Measurements from ENCODE around the gene UPF1.

UPF1 gene

DNA sequence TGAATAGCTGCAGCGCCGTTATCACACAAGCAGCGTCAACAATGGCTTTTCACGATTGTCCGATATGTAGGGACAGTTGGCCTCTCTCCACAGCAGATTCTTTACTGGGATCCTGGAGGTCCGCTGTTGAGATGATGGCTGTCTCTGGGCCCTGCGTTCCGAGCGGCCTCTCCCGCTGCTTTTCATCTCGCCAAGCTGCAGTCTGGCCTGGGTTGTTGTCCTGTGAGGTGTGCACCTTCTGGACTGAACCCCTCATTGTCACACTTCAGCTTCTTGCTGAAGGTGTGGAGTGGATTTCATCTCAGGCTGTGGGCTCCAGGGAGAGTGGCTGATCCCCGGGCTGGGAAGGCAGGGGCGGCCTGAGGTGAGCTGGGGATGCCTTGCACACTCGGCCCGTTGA lies 9.6 kb downstream of the UPF1 start:
- no peak for DNase-seq

DNA sequence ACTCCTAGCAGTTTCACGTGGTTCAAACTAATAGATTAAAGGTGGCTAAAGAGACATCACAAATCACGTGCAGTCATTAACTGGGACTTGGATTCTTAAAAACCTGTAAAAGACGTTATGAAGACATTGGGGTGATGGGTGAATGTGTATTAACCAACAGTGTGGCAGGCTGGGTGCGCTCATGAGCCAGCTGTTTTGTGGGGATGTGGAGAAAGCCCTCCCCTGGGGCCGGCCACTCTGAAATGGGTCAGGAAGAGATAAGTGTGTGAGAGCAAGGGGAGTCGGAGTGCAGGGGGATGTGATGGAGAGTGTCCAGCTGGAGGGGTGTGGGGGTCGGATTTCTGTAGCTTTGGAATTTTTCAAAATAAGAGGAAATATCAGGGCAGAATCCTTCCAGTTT lies 10.4 kb downstream of the UPF1 start:
- no peak for DNase-seq

DNA sequence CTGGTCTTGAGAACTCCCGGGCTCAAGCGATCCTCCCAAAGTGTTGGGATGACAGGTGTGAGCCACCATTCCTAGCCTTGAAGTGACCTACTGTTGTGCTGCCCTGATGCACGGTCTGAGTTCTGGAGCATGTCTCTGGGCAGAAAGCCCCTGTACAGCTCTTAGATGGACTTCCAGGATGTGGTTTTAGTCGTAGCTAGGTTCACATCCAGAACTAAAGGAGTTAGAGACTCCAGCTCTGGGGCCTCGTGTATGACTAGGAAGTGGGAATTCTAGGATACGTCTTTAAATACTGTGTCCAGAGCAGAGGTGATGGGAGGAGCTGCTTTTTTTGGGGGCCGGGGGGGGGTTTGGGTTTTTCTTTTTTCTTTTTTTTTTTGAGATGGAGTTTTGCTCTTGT lies 12.2 kb downstream of the UPF1 start:
- no peak for DNase-seq

DNA sequence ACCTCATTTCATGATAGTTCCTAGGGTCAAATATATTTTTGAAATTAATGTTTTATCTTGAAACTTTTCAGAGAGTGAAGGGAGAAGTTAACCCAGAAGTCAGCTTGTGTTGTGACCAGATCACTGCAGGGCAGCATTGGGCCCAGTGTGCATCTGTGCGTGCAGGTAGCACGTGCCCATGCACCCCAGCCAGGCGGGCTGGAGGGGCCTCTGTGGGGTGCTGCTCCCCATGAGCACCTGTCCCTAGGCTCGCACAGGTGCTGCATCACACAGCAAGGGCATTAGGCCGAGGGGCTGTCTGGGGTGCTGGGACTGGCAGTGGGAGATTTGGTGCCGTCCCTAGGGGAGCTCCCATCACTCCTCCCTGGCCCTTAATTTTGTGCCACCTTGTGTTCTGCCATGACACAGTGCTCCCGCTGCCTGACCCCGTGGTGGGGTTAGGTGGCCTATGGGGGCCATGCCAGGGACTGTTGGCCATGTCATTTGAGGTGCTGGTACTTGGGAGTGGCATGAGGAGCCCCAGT lies 13.1 kb downstream of the UPF1 start:
- DNase-seq = no peak

DNA sequence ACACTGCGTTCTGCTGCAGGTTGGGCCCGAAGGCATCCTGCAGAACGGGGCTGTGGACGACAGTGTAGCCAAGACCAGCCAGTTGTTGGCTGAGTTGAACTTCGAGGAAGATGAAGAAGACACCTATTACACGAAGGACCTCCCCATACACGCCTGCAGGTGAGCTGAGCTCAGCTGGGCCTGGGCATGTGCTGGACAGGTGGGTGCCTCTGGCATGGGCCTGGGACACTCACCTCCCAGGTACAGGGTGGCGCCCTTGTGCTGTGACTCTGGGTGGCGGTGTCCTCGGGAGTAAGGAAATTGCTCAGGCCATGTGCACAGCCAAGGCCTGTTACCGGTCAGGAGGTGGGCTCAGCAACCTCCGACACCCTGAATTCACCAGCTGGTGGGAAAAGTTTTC lies 14.2 kb downstream of the UPF1 start:
- DNase-seq = no peak

DNA sequence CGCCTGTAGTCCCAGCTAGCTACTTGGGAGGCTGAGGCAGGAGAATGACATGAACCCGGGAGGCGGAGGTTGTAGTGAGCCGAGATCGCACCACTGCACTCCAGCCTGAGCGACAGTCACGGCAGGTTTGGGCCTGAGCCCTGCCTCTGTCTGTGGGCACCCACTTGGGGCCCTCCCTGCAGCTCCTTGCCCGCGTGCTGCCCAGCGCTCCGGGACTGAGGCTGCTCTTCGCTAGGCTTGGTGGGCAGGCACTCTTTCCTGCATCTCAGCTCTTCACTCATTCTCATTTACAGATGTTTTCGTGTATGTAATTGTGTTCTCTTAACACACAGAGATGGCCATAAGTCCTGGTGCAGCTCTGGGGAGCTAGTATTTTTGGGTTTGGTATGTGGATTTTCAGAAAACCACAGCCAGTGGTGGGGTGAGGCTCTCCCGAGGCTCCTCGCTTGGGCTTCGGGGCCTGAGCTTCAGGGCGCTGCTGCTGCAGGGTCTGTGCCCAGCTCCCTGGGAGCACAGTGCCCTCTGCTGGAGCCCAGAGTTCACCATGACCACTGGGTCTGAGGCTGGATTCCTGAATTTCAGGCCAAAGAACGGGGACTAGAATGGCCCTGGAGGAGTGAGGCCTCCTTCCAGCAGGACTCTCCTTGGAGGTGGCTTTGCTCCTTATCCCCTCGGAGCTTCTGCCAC lies 15.2 kb downstream of the UPF1 start:
- DNase-seq = peak; percentile 57

DNA sequence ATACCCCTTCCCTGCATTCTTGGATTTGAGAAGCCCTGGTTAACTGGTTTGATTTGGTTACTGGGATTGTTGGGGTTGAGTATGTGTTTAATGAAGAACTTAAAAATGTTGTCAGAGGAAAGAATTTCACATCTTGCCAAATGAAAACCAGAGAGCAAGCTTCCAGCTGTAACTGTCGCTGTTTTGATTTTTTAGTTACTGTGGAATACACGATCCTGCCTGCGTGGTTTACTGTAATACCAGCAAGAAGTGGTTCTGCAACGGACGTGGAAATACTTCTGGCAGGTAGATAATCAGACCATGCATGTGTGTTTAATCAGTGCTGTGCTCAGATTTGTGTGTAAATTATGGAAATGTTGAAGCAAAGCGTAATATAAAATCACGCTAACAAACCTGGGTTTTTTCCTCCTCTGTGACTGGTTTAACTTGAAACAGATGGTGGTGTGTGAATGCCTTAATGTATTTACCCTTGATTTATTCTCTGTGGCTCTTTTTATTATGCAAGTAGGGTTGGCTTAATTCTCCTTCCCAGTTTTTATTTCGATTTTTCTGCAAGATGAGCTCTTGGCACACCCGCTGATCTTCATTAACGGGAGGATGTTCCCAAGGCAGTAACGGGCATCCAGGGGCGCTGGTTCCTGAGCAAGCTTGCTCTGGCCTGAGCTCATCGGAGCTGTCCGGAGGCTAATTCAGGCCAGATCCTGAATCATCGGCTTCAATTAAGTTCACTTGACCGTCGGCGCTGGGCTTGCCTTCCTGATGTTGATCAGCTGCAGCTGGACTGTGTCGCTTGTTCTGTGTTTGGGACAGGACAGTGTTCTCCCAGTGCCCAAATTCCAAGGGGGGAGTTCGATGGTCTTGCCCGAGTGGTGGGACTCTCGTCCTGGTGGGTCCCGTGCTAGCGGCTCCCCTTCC lies 16.0 kb downstream of the UPF1 start:
- no peak for DNase-seq

DNA sequence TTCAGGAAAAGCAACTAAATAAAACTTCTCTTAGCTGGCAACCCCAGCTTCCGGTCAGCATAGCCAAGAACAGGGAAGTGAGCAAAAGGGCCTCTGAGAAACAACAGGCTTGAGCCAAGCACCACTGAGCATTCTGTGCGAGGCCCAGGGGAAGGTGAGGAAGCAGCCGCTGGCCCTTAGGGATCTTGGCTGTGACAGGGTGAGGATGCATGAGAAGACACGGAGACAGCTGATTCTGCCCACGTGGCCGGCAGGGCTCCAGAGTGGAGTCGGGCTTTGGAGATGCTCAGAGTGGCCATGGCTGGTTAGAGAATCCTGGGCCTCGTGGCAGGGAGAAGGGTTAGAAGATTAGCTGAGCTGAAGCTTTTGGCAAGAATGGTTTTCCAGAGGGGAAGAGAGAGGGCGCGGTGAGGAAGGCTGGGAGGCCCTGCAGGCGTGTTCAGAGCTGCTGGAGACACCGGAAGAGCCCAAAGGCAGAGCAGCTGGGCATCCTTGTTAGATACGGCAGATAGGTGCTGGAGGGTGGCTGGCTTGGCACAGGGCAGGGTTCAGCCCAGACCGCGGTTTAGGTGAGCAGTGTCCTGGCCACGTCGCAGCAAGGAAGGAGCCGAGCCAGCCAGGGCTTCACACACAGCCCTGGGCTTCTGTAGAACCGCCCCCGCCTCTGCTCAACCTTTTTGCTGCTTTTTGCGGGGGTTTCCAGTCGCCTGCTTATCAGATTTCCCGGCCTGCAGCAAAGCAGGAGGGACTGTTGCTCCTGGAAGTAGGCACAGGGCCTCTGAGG lies 17.3 kb downstream of the UPF1 start:
- no peak for DNase-seq

DNA sequence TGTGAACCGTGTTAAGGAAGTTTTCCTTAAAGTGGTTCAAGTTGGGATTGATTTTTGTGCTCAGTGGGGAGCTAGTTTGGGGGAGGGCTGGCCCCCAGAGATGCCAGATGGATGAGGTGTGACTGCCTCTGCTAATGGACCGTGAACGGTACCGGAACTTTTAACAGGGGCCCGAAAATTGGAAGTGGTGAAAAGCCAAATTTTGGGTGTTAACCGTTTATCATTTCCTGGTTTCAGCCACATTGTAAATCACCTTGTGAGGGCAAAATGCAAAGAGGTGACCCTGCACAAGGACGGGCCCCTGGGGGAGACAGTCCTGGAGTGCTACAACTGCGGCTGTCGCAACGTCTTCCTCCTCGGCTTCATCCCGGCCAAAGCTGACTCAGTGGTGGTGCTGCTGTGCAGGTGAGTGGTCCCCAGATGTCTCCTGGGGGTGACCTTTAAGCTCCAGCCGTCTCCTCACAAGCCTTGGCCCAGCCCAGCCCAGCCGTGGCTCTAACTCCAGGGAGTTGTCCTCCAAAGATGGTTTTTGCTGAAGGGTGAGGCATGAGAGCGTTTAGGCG lies 18.2 kb downstream of the UPF1 start:
- DNase-seq = no peak

DNA sequence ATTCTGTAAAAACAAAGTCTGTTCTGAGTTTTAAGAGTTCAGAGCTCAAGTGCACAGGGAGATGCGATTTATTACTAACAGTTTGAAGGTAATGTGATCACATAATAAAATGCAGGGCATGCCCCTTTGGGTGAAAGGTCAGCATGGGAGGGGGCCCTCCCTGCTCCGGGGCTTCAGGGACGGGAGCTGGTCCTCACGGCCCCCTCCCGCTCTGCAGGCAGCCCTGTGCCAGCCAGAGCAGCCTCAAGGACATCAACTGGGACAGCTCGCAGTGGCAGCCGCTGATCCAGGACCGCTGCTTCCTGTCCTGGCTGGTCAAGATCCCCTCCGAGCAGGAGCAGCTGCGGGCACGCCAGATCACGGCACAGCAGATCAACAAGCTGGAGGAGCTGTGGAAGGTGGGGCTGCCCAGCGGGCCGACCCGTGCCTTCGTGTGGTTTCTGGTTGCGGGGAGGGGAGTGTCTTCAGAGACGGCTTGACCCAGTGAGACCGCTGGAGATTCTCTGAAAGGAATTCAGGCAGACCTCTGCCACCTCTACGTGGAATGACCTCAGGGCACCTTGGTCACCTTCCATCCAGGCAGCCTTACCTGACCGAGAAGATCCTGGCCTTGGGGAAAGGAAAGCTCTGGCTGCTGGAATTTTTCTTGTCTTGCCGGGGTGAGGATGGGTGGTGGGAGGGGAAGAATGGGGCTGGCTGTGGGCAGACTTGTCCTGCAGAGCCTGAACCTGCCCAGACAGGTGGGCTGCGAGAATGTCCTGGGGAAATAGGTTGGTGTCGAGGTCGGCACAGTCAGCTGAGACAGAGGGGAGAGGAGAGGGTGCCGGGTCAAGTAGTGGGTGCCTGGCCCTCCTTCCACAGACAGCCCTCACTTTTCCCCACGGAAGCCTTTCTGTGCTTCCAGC lies 19.0 kb downstream of the UPF1 start:
- DNase-seq = no peak

DNA sequence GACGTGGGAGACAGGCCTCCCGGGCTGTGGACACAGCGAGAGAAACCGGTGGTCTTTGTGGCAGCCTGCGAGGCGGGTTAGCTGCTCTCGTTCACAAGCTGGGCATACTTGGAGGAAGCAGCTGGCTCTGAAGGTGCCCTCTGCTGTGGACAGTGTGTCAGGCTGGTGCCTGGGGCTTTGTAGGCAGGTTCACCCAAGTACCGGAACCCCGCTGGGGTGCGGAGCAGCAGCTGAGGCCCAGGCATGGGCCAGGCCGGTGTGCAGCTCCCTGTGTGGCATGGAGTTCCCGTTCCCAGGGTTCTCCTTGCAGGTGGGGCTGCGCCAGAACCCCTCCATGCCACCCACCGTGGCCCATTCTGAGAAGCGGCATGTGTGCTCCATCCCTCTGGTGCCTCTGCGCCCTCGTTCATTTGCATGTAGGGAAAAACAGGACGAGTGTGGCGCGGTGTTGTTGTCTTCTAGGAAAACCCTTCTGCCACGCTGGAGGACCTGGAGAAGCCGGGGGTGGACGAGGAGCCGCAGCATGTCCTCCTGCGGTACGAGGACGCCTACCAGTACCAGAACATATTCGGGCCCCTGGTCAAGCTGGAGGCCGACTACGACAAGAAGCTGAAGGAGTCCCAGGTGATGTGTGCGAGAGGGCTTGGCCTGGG lies 20.0 kb downstream of the UPF1 start:
- no peak for DNase-seq

DNA sequence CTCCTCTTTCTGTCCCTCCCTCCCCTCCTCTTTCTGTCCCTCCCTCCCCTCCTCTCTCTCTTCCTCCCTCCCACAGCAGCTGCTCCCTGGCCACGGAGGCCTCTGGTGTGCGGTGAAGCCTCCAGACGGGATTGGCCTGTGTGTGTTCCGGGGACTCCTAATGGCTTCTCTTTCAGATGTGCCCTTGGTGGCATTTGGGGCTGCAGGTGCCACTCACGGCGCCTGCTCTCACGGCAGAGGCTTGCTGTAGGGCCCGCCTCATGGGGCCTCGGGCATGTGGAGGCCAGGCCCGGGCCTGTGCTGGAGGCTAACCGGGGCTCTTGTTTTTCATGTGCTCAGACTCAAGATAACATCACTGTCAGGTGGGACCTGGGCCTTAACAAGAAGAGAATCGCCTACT lies 20.9 kb downstream of the UPF1 start:
- DNase-seq = no peak

DNA sequence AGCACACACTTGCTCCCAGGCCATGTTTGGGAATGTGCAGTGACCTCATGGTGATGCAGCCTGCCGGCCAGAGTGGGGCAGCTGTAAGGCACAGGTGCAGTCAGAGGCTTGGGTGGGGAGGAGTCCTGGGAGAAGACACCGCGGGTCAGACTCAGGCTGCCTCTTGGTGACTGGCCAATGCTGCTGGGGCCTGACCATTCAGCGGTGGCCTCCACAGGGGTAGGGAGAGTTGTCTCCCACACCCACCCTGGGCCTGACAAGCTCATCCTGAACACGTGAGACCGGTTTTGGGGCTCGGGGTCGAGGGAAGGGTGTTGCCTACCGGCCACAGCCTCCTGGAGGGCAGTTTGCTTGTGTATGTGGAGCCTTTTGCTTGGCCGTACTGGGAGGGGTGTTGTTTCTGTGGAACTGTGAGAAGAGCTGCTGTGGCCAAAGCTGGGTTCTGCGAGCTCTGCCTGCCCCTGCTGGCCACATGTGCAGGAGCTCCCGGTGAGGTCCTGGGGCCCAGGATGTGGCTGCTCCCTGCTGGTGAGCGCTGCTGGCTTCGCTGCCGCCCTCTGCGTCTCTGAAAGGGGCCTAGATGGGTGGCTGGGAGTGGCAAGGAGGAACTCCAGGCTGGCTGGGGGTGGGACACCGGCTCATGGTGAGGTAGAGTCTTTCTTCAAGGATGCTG lies 22.1 kb downstream of the UPF1 start:
- no peak for DNase-seq

DNA sequence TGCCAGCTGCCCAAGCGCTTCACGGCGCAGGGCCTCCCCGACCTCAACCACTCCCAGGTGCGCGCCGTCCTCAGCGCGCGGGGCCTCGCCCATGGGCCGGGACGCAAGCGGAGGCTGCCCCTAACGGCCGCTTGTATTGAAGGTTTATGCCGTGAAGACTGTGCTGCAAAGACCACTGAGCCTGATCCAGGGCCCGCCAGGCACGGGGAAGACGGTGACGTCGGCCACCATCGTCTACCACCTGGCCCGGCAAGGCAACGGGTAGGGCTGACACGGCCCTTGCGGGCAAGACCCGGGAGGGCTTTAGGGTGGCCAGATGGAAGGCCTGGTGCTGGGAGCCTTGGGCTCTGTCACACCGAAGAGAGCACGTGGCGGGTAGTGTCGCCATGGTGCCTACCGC lies 23.2 kb downstream of the UPF1 start:
- DNase-seq = no peak

DNA sequence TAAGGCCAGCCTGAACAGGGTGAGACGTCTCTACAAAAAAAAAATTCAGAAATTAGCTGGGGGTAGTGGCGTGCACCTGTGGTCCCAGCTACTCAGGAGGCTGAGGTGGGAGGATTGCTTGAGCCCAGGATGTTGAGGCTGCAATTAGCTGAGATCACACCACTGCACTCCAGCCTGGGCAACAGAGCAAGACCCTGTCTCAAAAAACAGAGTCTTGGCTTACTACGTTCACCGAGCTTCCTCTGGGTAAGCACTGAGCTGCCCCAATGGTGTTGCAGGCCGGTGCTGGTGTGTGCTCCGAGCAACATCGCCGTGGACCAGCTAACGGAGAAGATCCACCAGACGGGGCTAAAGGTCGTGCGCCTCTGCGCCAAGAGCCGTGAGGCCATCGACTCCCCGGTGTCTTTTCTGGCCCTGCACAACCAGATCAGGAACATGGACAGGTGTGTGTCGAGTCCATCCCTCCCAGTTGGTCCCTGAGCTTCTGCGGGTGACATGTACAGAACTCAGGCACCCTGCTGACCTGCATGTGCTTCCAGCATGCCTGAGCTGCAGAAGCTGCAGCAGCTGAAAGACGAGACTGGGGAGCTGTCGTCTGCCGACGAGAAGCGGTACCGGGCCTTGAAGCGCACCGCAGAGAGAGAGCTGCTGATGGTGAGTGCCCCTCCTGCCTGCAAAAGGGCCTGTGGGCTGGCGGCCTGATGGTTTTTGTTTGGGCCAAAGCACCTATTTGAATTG lies 24.1 kb downstream of the UPF1 start:
- DNase-seq = no peak

DNA sequence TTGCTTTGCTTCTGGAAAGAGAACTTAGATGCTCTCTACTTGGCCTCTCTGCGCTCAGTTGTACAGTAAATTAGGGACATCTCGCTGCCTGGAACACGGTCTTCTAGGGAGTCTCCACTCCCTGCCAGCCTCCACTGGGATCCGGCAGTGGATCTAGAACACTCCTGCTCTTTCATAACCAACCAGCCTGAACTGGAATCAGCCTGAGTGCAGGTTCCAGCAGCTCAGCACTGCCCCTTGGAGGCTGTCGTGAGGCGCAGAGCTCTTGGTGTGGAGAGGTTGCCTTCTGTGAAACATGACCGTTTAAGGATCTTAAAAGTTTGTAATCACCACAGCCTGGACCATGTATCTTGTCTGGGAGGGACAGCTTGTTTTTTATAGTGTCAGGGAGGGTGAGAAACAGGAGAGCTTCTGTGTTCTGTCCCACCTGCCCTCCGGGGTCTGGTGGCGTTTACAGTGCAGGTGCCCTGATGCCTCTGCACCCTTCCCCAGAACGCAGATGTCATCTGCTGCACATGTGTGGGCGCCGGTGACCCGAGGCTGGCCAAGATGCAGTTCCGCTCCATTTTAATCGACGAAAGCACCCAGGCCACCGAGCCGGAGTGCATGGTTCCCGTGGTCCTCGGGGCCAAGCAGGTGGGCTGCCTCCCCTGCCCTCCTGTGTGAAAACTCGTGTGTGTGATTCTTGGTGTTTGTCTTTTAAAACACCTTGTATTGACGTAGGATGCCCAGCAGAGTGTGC lies 24.8 kb downstream of the UPF1 start:
- DNase-seq = no peak

DNA sequence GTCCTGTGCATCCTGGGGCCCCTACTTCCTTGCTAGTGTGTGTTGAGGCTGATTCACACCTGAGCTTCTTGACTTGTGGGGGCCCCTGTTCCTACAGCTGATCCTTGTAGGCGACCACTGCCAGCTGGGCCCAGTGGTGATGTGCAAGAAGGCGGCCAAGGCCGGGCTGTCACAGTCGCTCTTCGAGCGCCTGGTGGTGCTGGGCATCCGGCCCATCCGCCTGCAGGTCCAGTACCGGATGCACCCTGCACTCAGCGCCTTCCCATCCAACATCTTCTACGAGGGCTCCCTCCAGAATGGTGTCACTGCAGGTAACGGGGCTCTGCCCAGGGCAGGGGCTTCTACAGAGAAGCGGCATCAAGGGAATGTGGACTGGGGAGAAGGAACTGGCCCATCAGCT lies 25.5 kb downstream of the UPF1 start:
- no peak for DNase-seq

DNA sequence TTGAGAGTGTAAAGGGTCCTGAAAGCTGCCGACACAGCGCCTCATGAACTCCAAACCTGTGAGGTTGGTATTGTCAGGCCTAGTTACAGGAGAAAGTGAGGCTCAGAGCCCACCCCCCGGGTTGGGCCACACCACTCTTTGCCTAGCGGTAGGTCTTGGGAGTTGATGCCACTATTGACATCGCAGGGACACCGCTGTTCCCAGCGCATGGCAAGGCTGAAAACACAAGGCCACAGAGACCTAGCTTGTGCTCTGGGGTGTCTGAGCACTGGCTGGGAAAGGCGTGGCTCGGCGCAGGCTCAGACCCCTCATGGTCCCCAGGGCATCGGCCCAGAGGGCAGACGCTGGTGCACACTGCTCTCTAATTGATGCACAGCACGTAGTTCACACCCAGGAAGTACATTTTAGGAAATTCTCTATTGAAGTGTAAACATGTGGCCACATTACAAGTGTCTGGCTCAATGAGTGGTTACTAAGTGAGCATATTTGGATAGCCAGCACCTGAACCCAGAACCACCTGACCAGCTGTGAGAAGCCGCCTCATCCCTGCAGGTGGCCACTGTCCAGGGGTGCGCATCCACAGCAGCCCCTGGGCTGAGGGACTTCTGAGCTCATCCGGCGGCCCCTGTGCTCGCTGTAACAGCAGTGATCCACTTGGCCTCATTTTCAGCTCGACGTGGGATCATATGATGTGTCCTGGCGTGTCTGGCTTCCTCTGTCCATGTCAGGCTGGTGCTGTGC lies 27.3 kb downstream of the UPF1 start:
- no peak for DNase-seq
